ENCODE measurements around the gene USP25.

DNA sequence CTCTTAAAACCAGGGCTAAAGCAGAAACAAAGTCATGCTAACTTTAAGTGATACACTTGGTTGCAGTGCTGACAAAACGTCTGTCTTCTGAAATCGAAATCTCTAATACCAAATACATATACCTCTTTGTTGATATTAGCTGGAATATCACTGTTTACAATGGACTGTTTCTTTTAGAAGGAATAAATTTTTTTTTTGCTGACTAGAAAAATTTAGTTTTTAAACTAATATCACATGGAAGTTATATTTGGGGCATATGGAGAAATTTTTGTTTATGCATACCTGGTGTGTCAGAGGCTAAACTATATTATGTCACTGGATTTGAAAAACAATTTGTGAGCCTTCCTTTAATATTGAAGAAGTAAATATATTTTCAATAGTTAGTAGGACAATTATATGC is 39.1 kb downstream of the USP25 start:
- TF ChIP-seq, protein P1, sequence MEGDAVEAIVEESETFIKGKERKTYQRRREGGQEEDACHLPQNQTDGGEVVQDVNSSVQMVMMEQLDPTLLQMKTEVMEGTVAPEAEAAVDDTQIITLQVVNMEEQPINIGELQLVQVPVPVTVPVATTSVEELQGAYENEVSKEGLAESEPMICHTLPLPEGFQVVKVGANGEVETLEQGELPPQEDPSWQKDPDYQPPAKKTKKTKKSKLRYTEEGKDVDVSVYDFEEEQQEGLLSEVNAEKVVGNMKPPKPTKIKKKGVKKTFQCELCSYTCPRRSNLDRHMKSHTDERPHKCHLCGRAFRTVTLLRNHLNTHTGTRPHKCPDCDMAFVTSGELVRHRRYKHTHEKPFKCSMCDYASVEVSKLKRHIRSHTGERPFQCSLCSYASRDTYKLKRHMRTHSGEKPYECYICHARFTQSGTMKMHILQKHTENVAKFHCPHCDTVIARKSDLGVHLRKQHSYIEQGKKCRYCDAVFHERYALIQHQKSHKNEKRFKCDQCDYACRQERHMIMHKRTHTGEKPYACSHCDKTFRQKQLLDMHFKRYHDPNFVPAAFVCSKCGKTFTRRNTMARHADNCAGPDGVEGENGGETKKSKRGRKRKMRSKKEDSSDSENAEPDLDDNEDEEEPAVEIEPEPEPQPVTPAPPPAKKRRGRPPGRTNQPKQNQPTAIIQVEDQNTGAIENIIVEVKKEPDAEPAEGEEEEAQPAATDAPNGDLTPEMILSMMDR (IDR thresholded peaks at IDR 0.05; ENCODE audit: low read depth, low read length): no peak
- TF ChIP-seq EZH2phosphoT487 (IDR thresholded peaks at IDR 0.05; ENCODE audit: low read depth): no peak

All from OCI-LY3 (cell line).